ENCODE measurements around the gene C12orf56.
A peak's percentile ranks its signal among the peaks of the same experiment; 100 is the strongest.

C12orf56 gene

GRCh38 chr12:64390275-64390851 is at the start of gene C12orf56:
C12orf56 (minus strand) TSS chr12:64390758; CDS start chr12:64390565, 193 bp downstream.
- DNase-seq = no peak

- DNase-seq = no peak
Observed at GRCh38 chr12:64440100-64440499, 49.5 kb upstream of the C12orf56 start.

GRCh38 chr12:64433915-64434314 is 43.4 kb upstream of the C12orf56 start:
- no peak for DNase-seq

- no peak for DNase-seq
Observed at GRCh38 chr12:64431791-64432190, 41.2 kb upstream of the C12orf56 start.

GRCh38 chr12:64430886-64431285 is 40.3 kb upstream of the C12orf56 start:
- no peak for DNase-seq

- no peak for DNase-seq
Observed at GRCh38 chr12:64428956-64429355, 38.4 kb upstream of the C12orf56 start.

- no peak for DNase-seq
Observed at GRCh38 chr12:64427988-64428387, 37.4 kb upstream of the C12orf56 start.

GRCh38 chr12:64419696-64420095 is 29.1 kb upstream of the C12orf56 start:
- no peak for DNase-seq

GRCh38 chr12:64418209-64418608 is 27.7 kb upstream of the C12orf56 start:
- DNase-seq = no peak

GRCh38 chr12:64413884-64414283 is 23.3 kb upstream of the C12orf56 start:
- no peak for DNase-seq

GRCh38 chr12:64412459-64412858 is 21.9 kb upstream of the C12orf56 start:
- no peak for DNase-seq

- no peak for DNase-seq
Observed at GRCh38 chr12:64411427-64411826, 20.9 kb upstream of the C12orf56 start.

- no peak for DNase-seq
Observed at GRCh38 chr12:64407342-64408223, 17.0 kb upstream of the C12orf56 start.

GRCh38 chr12:64404470-64405256 is 14.1 kb upstream of the C12orf56 start:
- DNase-seq = peak; percentile 45

GRCh38 chr12:64403707-64404469 is 13.3 kb upstream of the C12orf56 start, which contains the start of gene XPOT:
XPOT (plus strand) TSS chr12:64404392; CDS start chr12:64410036, 5,644 bp downstream.
- DNase-seq = peak; percentile 95

- no peak for DNase-seq
Observed at GRCh38 chr12:64402181-64402580, 11.6 kb upstream of the C12orf56 start.

- DNase-seq = peak; percentile 66
Observed at GRCh38 chr12:64400041-64400440, 9.5 kb upstream of the C12orf56 start.

GRCh38 chr12:64395739-64396138 is 5.2 kb upstream of the C12orf56 start:
- DNase-seq = no peak

- DNase-seq = peak; percentile 53
Observed at GRCh38 chr12:64392221-64392620, 1.7 kb upstream of the C12orf56 start.

- DNase-seq = no peak
Observed at GRCh38 chr12:64389154-64389553, 1.4 kb downstream of the C12orf56 start.

GRCh38 chr12:64387197-64387816 is 3.3 kb downstream of the C12orf56 start:
- DNase-seq = no peak

GRCh38 chr12:64385468-64385867 is 5.1 kb downstream of the C12orf56 start:
- DNase-seq = no peak
